SK-N-SH (cell line): ENCODE measurements around the gene MED7.

Experiments used
- CTCF ChIP-seq: fragments of 200-600 bp; sonication (generic); IDR thresholded peaks from 2 replicates; pipeline ENCODE4 v1.6.1; 2017; ENCODE audit warnings: antibody characterized with exemption, mild to moderate bottlenecking, moderate library complexity
- EP300 ChIP-seq, 2 experiments: IDR thresholded peaks; 2 replicates each; pipeline versions ENCODE4 v1.4.0 to v1.6.1; 2012; ENCODE audit warnings: borderline replicate concordance in 1 of 2, low read depth in 1 of 2, low read length in 1 of 2
- EZH2phosphoT487 ChIP-seq: fragments of 200-600 bp; sonication (generic); IDR thresholded peaks from 2 replicates; pipeline ENCODE4 v1.6.1; 2017; ENCODE audit warnings: low read depth, mixed run types, mild to moderate bottlenecking, antibody characterized with exemption, moderate library complexity, borderline replicate concordance
- NFIC ChIP-seq: IDR thresholded peaks from 2 replicates; pipeline ENCODE4 v1.4.0; 2012; ENCODE audit warnings: borderline replicate concordance
- POLR2AphosphoS5 ChIP-seq: IDR thresholded peaks from 2 replicates; pipeline ENCODE4 v1.6.1; 2012; ENCODE audit warnings: low read depth, low read length
- RAD21 ChIP-seq: IDR thresholded peaks from 2 replicates; pipeline ENCODE4 v1.6.1; 2012; ENCODE audit warnings: mild to moderate bottlenecking, low read length
- RCOR1 ChIP-seq: fragments of 150-350 bp; IDR thresholded peaks from 2 replicates; pipeline ENCODE4 v1.6.1; 2017; ENCODE audit warnings: antibody characterized with exemption, low read length
- REST ChIP-seq: IDR thresholded peaks from 2 replicates; pipeline ENCODE4 v1.6.1; 2012; ENCODE audit warnings: mild to moderate bottlenecking, low read depth, low read length, moderate library complexity
- SIN3A ChIP-seq: IDR thresholded peaks from 2 replicates; pipeline ENCODE4 v1.6.1; 2012; ENCODE audit warnings: low read depth, mild to moderate bottlenecking, low read length, moderate library complexity, borderline replicate concordance
- SMC3 ChIP-seq: IDR thresholded peaks from 2 replicates; pipeline ENCODE4 v1.6.1; 2012; ENCODE audit warnings: low read depth, low read length, improper control_type of control experiment
- TAF1 ChIP-seq: IDR thresholded peaks from 2 replicates; pipeline ENCODE4 v1.6.1; 2012; ENCODE audit warnings: low read depth, mild to moderate bottlenecking, low read length, moderate library complexity, borderline replicate concordance

- no peak for TF ChIP-seq RAD21
- TF ChIP-seq CTCF = no peak
- no peak for TF ChIP-seq SMC3
- TF ChIP-seq NFIC = no peak
- TF ChIP-seq REST = no peak
- no peak for TF ChIP-seq TAF1
- TF ChIP-seq POLR2AphosphoS5 = no peak
- TF ChIP-seq EZH2phosphoT487 = no peak
- no peak for TF ChIP-seq SIN3A
- TF ChIP-seq RCOR1 = no peak
- TF ChIP-seq EP300 (IDR thresholded peaks at IDR 0.05; ENCODE audit: borderline replicate concordance in 1 of 2, low read depth in 1 of 2, low read length in 1 of 2) = no peak
Observed at GRCh38 chr5:157113002-157113401, 29.7 kb downstream of the MED7 start.
